ENCODE measurements around the gene DNAI2.

Gene DNAI2

DNA sequence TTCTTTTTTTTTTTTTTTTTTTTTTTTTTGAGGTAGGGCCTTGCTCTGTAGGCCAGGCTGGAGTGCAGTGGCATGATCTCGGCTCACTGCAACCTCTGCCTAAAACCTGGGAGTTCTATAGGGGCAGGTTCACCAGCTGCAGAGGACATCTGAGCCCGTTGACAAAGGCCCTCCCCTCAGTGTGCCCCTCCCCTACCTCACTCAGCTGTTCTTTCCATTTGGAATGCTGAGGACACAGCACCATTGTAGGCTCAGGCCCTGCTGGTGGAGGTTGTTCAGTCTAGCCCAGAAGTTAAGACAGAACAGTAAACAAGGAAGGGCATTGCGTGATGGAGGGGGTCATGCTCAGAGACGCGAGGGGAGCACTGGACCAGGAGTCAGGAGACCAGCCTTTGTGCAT lies 30.1 kb downstream of the DNAI2 start:
- DNase-seq (ENCODE audit: low read depth in 2 of 2): no peak

DNA sequence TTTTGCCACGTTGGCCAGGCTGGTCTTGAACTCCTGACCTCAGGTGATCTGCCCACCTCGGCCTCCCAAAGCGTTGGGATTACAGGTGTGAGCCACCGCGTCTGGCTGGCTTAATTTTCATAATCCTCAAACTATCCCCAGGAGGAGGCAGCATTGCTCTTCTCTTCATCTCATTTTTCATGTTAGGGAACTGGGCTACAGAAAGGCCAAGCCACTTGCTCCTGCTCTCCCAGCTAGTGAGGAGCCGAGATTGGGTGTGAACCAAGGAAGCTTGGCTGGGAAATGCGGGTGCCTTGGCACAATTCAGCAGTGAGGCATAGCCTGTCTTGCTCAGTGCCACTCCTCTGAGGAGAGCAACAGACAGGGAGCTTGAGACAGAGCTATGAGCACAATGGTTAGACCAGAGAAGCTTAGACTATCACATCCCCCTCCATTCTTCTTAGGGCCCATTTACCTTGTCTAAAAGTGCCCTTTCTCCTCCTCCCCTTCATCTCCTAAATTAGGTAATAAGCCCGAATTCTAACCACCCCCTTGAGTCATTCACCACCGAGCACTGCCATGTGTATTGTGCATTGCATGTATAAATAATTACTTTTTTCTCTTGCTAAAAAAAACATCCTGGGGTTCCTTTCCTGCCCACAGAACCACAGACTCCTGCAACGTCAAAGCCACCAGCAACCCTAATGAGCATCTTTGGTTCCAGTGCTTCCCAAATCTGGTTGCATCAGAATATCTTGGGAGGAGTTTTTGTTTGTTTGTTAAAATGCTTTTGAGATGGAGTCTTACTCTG lies 32.0 kb downstream of the DNAI2 start:
- DNase-seq (ENCODE audit: low read depth in 2 of 2): no peak

DNA sequence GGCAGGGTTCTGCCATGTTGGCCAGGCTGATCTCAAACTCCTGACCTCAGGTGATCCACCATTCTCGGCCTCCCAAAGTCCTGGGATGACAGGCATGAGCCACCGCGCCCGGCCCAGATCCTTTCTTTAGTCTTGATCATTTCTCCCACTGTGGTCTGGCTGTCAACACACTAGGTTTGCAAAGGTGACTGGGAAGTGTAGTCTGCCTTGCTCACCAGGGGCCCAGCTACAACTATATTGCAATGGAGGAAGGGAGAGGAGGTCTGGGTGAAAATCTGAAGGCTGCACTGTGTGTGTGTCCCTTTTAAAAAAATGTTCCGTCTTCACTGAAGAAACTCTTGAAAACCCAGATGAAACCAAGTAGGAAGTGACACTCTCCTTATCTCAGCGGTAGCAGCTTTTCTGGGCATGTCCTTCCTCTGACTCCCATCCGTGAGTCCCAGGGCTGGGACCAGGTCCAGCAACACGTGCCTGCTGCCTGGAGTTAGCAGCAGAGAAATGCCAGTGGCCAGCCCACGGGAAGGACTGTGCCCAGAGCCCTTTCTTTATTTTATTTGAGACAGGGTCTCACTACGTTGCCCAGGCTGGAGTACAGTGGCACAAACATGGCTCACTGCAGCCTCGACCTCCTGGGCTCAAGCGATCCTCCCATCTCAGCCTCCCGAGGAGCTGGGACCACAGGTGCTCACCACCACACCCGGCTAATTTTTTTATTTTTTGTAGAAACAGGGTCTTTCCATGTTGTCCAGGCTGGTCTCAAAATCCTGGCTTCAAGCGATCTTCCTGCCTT lies 34.1 kb downstream of the DNAI2 start:
- DNase-seq (ENCODE audit: low read depth in 2 of 2): no peak

DNA sequence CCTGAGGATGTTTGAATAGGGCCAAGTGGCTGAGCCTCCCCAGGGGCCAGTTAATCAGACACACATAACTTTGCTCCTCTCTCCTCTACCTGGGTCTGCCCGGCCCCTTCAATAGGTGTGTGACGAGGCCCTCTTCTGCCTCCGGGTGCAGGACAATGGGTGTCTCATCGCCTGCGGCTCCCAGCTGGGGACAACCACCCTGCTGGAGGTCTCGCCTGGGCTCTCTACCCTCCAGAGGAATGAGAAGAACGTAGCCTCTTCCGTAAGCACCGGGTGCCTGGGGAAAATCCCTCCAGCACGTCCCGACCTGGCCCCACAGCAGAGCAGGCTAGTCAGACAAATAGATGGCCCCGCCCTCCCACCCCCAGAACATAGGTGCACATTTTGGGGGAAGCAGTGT lies 35.9 kb downstream of the DNAI2 start:
- no peak for DNase-seq (ENCODE audit: low read depth in 2 of 2)

DNA sequence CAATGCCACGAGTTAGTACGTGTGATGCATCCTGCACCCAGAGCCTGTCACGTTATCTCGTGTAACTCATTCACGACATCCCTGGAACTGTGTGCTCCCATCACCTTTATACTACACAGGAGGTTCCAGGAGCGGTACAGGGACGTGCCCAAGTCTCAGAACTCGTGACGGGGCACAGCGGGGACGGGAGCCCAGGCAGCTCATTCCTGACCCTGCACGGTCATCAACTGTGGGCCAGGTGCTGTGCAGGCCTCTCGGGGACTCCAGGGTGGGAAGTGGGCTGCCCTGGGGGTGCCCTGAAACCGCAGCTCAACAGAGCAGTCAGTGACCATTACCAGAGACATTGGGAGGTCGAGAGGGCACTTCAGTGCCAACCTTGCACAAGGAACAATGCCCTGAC lies 40.8 kb downstream of the DNAI2 start:
- DNase-seq (ENCODE audit: low read depth in 2 of 2): no peak

DNA sequence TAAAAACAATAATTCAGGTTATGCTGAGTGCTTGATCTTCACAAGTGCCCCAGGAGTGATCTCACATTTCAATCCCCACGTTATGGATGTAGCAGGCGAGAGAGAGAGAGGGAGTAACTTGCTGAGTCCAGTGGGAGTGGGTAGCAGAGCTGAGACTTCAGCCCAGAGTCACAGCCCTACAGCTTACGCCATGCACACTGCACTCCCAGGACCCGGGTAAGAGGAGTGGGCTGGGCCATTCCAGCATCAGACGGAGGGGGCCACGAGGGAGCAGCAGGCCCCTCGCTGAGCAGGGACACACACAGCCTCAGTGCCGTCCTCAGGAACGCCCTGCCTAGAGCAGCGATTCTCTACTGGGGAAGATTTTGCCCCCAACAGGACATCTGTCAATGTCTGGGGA lies 42.2 kb downstream of the DNAI2 start:
- DNase-seq (ENCODE audit: low read depth in 2 of 2): no peak

DNA sequence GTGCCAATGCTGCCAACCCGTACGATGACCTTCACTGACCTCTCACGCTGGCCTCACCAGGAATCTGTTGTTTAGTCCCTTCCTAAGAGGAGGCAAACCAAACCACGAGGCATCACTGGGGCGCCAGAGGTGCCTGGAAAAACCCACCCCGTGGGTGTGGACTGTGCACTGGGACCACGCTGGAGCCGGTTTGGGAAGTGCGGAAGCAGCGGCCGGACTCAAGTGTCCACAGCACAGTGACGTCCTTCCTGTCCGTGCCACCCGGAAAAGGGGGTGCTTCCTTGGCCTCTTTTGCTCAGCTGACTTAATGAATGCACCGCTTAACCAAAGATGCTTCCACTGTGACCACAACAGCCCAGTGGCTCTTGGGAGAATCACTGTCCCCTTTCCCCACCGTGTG lies 43.0 kb downstream of the DNAI2 start:
- no peak for DNase-seq (ENCODE audit: low read depth in 2 of 2)

DNA sequence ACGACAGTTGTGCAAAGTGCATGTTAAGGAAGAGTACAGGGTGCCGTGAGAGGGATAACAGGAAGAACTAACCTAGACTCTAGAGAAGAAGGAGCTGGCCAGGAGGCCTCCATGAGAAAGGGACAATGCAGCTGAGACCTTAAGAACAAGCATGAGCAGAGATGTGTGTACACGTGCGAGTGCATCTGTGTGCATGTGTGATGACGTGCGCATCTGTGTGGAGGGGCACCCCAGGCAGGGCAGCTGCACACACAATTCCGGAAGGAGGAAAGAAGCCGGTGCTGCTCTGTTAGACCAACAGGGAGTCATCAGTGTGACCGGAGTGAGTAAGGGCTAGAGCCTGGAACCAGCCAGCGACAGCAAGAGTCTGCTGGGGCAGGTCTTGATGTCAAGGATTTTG lies 44.4 kb downstream of the DNAI2 start:
- DNase-seq (ENCODE audit: low read depth in 2 of 2): no peak

DNA sequence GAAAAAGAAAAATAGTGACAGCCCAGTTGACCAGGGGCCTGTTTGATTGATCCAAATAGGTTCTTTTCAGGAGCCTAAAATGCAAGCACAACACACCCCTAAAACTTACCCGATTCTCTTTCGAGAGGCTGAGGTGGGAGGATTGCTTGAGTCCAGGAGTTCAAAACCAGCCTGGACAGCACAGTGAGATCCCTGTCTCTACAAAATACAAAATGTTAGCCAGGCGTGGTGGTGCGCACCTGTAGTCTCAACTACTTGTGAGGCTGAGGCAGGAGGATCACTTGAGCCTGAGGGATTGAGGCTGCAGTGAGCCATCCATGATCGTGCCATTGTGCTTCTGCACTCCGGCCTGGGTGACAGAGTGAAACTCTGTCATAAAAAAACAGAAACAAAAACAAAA lies 50.5 kb downstream of the DNAI2 start:
- DNase-seq (ENCODE audit: low read depth in 2 of 2): no peak

DNA sequence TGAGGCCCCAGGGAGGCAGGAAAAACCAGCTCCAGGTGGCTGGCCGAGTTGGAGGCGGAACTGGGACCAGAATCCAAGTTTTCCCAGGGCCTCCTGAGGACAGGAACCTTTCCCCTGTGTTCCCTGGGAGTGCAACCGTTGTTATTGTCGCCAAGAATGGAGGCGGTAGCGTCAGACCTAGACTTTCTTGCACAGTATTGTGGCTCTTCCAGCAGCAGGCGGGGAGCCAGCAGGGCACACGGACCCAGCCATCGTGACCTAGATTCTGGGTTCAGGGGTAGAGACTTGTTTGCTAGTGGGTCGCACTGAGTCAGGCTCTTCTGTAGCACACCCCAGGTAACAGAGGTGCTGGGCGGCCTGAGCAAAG lies 51.3 kb downstream of the DNAI2 start:
- DNase-seq (ENCODE audit: low read depth in 2 of 2): no peak

DNA sequence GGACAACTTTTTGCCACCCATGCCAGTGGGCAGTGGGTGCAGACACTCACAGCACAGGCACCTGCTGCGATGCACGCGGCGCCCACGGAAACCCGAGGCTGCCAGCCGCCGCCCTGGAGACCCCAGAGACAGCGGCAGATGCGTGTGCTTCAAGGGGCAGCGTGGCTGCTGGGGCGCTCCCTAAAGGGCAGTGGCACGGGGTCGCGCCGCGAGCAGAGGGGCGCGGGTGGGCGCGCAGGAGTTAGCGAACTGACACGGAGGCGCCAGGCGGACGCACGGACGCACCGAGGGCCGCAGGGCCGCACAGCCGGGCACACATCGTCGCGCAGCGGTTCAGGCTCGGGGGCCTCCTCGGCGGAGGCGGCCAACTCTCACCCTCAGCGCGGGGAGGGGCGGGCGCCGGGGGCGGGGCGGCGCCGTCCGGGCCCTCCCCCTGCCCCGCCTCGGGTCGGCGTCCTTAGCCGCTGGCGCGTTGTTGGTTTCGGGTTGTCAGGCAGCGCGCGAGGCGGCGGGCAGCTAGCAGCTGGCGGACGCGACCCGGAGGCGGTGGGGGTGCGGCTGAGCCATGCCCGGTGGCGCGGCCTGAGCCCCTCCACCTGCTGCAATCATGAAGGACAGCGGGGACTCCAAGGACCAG lies 51.8 kb downstream of the DNAI2 start, which contains the start of gene KIF19:
TSS of gene KIF19 (plus strand) at position 484 of the 637 bp plus-strand sequence. CDS start at position 608, 124 bp downstream.
- peak; percentile 34 to 55 for DNase-seq (ENCODE audit: low read depth in 2 of 2)

DNA sequence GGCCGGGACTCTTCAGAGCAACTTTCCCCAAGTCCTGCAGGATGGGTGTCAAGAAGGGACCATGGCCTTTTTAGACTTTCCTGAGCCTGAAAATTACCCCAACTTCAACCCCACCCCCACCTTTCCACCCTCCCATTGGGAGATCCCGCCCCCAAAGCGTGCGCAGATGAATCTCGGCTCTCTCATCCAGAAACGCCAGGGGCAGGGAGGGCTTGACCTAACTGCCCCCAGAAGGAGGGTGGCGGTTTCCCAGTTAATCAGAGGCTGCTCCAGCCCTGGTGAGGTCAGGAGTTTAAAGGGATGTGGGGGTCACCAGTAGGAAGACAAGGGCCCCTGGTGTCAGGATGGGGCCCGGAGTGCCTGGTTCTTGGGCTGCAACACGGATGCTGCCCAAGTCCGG lies 52.5 kb downstream of the DNAI2 start:
- DNase-seq (ENCODE audit: low read depth in 2 of 2): no peak

DNA sequence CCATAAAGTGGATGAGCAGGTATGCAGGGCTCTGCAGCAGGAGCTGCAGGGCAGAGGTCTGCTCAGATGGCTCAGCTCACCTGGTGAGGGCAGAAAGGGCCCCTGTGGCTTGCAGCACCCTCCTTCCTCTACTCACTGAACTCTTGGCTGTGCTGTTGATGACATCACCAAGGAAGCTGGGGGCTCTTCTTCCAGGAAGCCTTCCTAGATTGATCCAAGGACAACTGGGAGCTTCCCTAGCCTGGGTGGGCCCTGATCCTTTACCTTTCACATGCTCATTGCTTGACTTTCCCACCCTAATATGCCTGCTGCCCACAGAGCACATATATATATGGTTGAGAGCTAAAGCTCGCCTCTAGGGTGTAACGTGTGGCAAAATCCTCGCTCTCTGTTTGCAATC lies 54.5 kb downstream of the DNAI2 start:
- no peak for DNase-seq (ENCODE audit: low read depth in 2 of 2)

DNA sequence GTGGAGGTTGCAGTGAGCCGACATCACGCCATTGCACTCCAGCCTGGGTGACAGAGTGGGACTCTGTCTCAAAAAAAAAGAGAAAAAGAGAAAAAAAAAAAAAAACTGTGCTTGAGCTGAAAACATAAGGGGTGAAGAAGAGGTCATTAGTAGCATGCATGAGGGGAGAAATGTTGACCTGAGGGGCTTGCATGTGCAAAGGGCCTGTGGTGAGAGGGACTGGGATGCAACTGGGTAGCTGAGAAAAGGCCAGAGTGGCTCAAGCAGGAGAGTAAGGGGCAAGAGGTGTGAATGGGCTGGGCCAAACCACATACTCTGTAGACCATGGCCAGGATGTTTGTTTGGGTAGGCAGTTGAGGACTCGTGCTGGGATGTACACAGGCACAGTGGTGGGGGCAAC lies 55.3 kb downstream of the DNAI2 start:
- no peak for DNase-seq (ENCODE audit: low read depth in 2 of 2)

DNA sequence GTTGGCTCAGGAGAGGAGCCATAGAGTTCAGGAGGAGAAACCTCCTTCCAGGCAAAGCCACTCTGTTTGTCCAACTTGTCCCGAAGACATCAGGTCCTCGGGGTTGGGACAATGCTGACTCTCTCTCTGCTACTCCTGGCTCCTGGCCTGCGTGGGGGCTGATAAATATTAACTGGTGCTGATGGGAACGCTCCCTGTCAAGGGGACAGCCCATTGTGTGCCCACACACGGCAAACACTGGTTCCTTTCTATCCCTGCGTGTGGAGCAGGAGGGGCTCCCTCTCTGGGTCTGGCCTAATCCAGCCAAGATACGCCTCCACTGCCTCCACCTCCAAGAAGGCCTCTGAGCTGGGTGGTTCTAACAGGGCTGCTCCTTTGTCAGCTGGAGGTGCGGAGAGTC lies 56.4 kb downstream of the DNAI2 start:
- DNase-seq (ENCODE audit: low read depth in 2 of 2): no peak

DNA sequence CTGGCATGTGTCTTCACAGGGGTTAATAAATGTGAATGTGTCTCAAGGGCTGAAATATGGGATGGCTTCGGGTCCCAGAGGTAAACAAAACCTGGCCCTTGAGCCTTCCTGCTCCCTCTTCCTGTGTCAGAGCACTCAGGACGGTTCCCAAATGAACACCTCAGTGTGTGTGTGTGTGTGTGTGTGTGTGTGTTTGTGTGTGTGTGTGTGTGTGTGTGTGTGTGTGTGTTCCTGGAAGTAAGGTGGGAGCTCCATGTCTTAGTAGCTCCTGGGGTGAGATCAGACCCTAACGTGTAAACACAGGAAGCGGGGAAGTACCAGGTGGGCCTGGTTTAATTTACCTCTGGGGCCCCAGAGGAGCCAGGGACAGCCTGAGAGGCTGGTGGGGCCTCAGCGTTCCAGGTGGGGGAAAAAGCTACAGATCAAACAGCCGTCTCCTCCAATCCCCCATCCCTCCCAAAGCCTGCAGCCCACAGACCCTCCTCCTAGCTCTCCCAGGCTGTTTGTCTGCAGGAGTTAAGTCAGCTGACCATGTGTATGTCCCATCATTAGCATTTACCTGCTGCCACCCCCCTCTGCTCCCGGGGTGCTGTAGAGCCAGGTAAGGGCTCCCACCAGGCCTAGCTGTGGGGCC lies 58.1 kb downstream of the DNAI2 start:
- DNase-seq (ENCODE audit: low read depth in 2 of 2): no peak

DNA sequence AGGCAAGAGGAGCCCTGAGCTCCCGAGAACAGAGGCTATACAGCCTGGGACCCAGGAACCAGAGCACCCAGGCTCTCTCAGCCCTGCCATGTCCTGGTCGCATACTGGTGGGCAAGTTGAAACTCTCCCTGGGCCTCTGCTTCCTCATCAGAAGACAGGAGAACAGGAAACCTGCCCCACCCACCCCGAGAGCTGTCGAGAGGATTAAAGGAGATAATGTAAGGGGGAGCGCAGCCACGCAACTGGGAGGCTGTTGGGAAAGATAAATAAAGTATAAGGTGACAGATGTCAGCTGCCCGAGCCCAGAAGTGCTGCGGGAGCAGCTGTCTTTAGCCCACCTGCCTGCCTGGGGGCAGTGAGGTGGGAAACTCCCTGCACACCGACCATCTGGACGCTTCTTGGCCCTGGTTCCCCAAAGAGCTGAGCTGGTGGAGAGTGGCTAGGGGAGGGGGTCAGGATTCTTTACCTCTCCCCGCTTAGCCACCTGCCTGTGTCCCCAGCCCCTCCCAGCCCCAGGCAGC lies 58.8 kb downstream of the DNAI2 start:
- DNase-seq (ENCODE audit: low read depth in 2 of 2): no peak

DNA sequence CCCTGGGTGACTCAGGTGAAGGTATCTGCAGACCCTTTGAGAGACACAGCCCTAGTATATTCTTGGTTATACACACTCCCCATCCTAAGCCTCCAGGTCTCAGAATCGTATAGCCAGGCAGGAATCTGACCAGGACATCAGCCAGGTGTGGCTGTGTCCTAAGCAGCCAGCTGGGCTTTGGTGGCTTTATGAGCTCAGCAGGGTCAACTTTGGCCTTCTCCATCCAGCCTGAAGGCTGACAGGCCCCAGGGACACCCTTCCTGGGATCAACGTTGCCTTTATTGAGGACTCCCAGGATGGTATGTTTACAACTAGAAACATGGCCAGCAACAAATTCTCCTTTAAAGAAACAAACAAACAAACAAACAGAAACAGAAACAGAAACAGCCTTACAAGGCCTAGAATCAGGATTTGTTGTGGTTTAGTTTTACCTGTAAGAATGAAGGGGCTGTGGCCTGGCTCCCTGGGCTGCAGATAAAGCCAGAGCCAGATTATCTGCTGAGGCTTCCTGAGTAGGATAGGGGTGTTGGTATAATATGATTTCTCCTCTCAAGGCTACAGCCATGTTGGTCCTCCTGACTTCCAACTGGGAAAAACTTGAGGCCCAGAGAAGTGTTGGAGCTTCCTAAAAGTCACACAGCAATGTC lies 60.5 kb downstream of the DNAI2 start:
- no peak for DNase-seq (ENCODE audit: low read depth in 2 of 2)

DNA sequence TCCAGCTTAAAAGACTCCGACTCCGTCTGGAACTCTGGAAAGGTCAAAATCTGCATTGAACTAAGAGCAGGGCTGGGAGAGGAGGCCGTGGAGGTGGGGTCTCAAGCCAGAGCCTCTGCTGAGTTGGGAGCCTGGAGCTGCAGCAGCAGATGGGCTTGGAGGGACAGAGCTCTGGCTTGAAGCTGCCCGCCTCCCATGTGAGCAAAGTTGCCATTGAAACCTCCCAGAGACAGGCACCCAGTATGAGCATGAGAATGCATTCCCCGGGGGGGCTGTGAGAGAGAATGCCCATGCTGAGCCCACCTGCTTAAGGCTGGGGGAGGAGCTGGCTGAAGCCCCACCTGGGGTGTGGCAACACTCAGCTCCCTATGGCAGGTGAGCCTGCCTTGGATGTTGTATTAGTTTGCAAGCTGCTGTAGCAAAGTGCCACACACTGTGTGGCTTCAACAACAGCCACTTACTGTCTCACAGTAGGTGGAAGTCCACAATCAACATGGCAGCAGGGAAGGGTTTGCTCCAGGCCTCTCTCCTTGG lies 61.6 kb downstream of the DNAI2 start:
- no peak for DNase-seq (ENCODE audit: low read depth in 2 of 2)

DNA sequence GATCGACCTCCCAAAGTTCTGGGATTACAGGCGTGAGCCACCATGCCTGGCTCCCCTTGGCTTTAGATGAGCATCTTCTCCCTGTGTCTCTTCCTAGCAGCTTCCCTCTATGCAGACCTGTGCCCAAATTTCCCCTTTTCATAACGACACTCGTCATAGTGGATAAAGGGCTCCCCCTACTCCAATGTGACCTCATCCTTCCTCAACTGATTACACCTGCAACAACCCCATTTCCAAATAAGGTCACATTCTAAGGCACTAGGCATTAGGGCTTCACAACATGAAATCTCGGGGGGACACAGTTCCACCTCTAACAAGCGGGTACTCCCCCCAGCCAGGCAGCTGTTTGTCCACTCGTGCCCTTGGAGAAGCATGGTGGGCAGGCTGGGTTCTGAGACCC lies 62.3 kb downstream of the DNAI2 start:
- no peak for DNase-seq (ENCODE audit: low read depth in 2 of 2)

DNA sequence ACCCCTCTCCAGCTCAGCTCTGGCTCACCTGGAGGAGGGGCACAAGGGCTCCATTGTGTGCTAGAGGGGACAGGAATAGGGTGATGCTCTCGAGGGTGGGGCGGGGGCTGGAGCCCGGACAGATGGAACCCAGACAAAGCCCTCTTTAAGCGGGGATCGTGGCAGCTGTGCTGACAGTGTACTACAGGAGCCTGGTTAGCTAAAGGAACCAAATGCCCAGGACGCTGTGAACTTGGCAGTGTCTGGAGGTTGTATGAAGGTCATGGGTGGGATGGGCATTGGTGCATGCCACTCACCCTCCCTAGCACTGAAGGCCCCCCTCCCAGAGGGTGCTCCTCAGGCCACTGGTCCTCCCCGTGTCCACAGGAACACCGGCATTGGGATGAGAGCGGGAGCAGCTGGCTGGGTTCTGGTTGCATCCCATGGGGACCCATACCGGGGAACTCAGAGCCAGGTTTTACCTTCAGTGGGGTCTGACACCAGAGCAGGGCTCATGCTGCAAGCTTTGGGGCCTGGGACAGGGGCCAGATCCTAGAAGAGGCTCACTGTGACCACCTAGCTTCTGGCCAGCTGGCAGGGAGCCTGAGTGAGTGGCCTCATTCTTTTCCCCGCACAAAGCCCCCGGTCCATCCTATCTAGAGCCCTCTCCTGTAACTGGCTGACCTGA lies 63.9 kb downstream of the DNAI2 start:
- DNase-seq (ENCODE audit: low read depth in 2 of 2): no peak
